ENCODE measurements around the gene ZNF688. TPM values are rescaled to one million over a fixed set of nuclear protein-coding genes. Genes with fewer than 3 reads are reported as not detected.

ZNF688 gene
- total RNA-seq, 1 donor from 2014 or later, result 5.4 TPM

- peak overlapping the region; percentile 14 for H3K4me3 Mint-ChIP-seq (ENCODE audit: unreplicated experiment)
- H3K4me1 Mint-ChIP-seq (ENCODE audit: low read depth, unreplicated experiment), result peaks cover 14% of the 10 kb centered on the region
Observed at GRCh38 chr16:30553393-30553899, 18.1 kb downstream of the ZNF688 start.

GRCh38 chr16:30552956-30553355, 18.6 kb downstream of the ZNF688 start:
- Mint-ChIP-seq H3K27ac (ENCODE audit: unreplicated experiment) (no peak overlapping the region), H3K4me1 (ENCODE audit: low read depth, unreplicated experiment) (peaks cover 15% of the 10 kb centered on the region), H3K9me3 (ENCODE audit: unreplicated experiment) (no peaks in the 10 kb centered on the region), H3K27me3 (ENCODE audit: low read depth, unreplicated experiment) (no peaks in the 10 kb centered on the region), H3K36me3 (ENCODE audit: low read depth, unreplicated experiment) (no peaks in the 10 kb centered on the region), H3K4me3 (ENCODE audit: unreplicated experiment) (no peak overlapping the region)
- Histone ChIP-seq H2AFZ (ENCODE audit: low read depth, low read length) (no peak overlapping the region), H3K27me3 (ENCODE audit: insufficient read depth, low read length) (no peaks in the 10 kb centered on the region), H3K4me1 (ENCODE audit: insufficient read depth, low read length) (peaks cover 9% of the 10 kb centered on the region), H3K79me2 (ENCODE audit: insufficient read depth, low read length) (peaks cover 24% of the 10 kb centered on the region), H3K9ac (ENCODE audit: low read length) (no peak overlapping the region), H3K9me3 (ENCODE audit: insufficient read depth, low read depth, low read length) (no peaks in the 10 kb centered on the region), H3K27ac (ENCODE audit: low read depth, low read length) (no peak overlapping the region), H3K4me3 (ENCODE audit: insufficient read depth, low read depth, low read length) (no peak overlapping the region), H4K20me1 (ENCODE audit: insufficient read depth, low read length) (peaks cover 5% of the 10 kb centered on the region), H3K4me2 (ENCODE audit: low read length) (no peak overlapping the region), H3K36me3 (ENCODE audit: insufficient read depth, low read length) (no peaks in the 10 kb centered on the region)
- FAIRE-seq (no peak), DNase-seq (ENCODE audit: low read depth) (no peak)
- no peak for TF ChIP-seq EZH2 (IDR thresholded peaks at IDR 0.05; ENCODE audit: insufficient read depth, low read length)
- no peak for TF ChIP-seq CTCF (IDR thresholded peaks at IDR 0.05; ENCODE audit: insufficient read depth, low read depth, low read length)

More at GRCh38 chr16:30553393-30553899, 18.1 kb downstream of the ZNF688 start:
- Histone ChIP-seq H3K9me3 (ENCODE audit: insufficient read depth, low read depth, low read length) (no peaks in the 10 kb centered on the region), H2AFZ (ENCODE audit: low read depth, low read length) (no peak overlapping the region), H3K27me3 (ENCODE audit: insufficient read depth, low read length) (no peaks in the 10 kb centered on the region), H3K36me3 (ENCODE audit: insufficient read depth, low read length) (no peaks in the 10 kb centered on the region), H3K79me2 (ENCODE audit: insufficient read depth, low read length) (peaks cover 24% of the 10 kb centered on the region), H3K4me3 (ENCODE audit: insufficient read depth, low read depth, low read length) (no peak overlapping the region), H3K9ac (ENCODE audit: low read length) (no peak overlapping the region), H3K4me2 (ENCODE audit: low read length) (no peak overlapping the region), H3K4me1 (ENCODE audit: insufficient read depth, low read length) (peaks cover 9% of the 10 kb centered on the region), H4K20me1 (ENCODE audit: insufficient read depth, low read length) (peaks cover 5% of the 10 kb centered on the region), H3K27ac (ENCODE audit: low read depth, low read length) (no peak overlapping the region)
- DNase-seq (ENCODE audit: low read depth), result no peak
- no peak for FAIRE-seq
- no peak for TF ChIP-seq CTCF (IDR thresholded peaks at IDR 0.05; ENCODE audit: insufficient read depth, low read depth, low read length)
- TF ChIP-seq EZH2 (IDR thresholded peaks at IDR 0.05; ENCODE audit: insufficient read depth, low read length), result no peak
- Mint-ChIP-seq H3K27ac (ENCODE audit: unreplicated experiment) (no peak overlapping the region), H3K9me3 (ENCODE audit: unreplicated experiment) (no peaks in the 10 kb centered on the region), H3K36me3 (ENCODE audit: low read depth, unreplicated experiment) (no peaks in the 10 kb centered on the region), H3K27me3 (ENCODE audit: low read depth, unreplicated experiment) (no peaks in the 10 kb centered on the region)

- H3K4me3 Mint-ChIP-seq (ENCODE audit: unreplicated experiment), result no peak overlapping the region
Observed at GRCh38 chr16:30551781-30552180, 19.7 kb downstream of the ZNF688 start.

More at GRCh38 chr16:30551781-30552180, 19.7 kb downstream of the ZNF688 start:
- H3K79me2 ChIP-seq (ENCODE audit: insufficient read depth, low read length), result peaks cover 13% of the 10 kb centered on the region
- no peak overlapping the region for H3K27ac ChIP-seq (ENCODE audit: low read depth, low read length)
- H3K9ac ChIP-seq (ENCODE audit: low read length), result no peak overlapping the region
- DNase-seq (ENCODE audit: low read depth) (no peak), FAIRE-seq (no peak)
- H4K20me1 ChIP-seq (ENCODE audit: insufficient read depth, low read length), result peaks cover 5% of the 10 kb centered on the region
- no peak overlapping the region for H3K4me3 ChIP-seq (ENCODE audit: insufficient read depth, low read depth, low read length)
- no peaks in the 10 kb centered on the region for H3K36me3 ChIP-seq (ENCODE audit: insufficient read depth, low read length)
- no peak overlapping the region for H3K4me2 ChIP-seq (ENCODE audit: low read length)
- H3K9me3 Mint-ChIP-seq (ENCODE audit: unreplicated experiment), result no peaks in the 10 kb centered on the region
- peaks cover 2% of the 10 kb centered on the region for H3K4me1 ChIP-seq (ENCODE audit: insufficient read depth, low read length)
- H3K27me3 Mint-ChIP-seq (ENCODE audit: low read depth, unreplicated experiment), result no peaks in the 10 kb centered on the region
- no peak overlapping the region for H3K27ac Mint-ChIP-seq (ENCODE audit: unreplicated experiment)
- H2AFZ ChIP-seq (ENCODE audit: low read depth, low read length), result no peak overlapping the region
- no peak for TF ChIP-seq CTCF (IDR thresholded peaks at IDR 0.05; ENCODE audit: insufficient read depth, low read depth, low read length)
- TF ChIP-seq EZH2 (IDR thresholded peaks at IDR 0.05; ENCODE audit: insufficient read depth, low read length), result no peak
- H3K36me3 Mint-ChIP-seq (ENCODE audit: low read depth, unreplicated experiment), result no peaks in the 10 kb centered on the region
- H3K9me3 ChIP-seq (ENCODE audit: insufficient read depth, low read depth, low read length), result no peaks in the 10 kb centered on the region
- peaks cover 15% of the 10 kb centered on the region for H3K4me1 Mint-ChIP-seq (ENCODE audit: low read depth, unreplicated experiment)
- H3K27me3 ChIP-seq (ENCODE audit: insufficient read depth, low read length), result no peaks in the 10 kb centered on the region

Measured in astrocyte (in vitro differentiated cells and primary cell).